ENCODE results near the gene HINFP.
"Not testable (repeated sequence)": the region's sequence is repeated elsewhere in the genome, so short reads cannot be mapped to it uniquely, and the experiment has no call there.

The HINFP gene

DNA sequence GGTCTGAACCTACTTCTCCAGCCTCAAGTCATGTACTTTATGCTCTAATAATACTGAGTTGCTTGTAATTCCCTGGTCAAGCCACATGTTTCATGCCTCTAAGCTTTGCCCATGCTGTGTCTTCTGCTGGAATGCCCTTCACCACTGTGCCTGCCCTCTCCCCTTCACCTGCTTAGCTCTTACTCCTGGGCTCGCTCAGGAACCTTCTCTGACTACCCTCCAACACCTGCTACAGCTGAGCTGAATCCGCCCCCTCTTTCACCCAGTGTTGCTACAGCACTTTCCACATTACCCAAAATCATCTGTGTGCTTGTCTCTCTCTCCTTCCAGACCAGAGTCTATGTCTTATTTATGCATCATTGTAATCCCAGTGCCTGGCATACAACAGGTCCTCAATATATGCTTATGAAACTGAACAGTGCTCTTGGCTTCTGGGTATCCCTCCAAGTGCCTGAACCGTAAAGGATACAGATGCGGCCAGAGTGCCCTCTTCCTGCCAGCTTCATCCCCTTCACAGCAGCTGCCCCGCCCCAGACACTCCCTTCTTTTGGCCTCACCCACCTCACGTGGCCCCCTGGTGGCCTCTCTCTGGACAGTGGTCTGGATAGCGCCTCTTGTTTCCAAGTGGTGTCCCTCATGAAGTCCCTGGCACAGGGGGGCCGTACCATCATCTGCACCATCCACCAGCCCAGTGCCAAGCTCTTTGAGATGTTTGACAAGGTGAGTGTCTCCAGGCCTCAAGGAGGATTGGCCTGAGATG, 34.5 kb downstream of the HINFP start:
- DNase-seq: no peak

DNA sequence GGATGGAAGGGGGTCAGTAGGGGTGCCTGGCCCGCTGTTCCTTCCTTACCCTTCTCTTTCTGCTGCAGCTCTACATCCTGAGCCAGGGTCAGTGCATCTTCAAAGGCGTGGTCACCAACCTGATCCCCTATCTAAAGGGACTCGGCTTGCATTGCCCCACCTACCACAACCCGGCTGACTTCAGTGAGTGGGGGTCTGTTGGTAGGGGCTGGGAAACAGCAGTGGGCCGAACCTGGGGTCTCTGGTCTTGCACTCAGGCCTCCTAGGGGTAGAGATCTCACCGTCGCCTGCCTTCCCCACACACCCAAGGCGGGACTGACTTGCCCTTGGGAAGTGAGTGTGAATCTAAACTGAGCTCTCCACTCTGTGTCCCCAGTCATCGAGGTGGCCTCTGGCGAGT, 35.1 kb downstream of the HINFP start:
- no peak for DNase-seq

DNA sequence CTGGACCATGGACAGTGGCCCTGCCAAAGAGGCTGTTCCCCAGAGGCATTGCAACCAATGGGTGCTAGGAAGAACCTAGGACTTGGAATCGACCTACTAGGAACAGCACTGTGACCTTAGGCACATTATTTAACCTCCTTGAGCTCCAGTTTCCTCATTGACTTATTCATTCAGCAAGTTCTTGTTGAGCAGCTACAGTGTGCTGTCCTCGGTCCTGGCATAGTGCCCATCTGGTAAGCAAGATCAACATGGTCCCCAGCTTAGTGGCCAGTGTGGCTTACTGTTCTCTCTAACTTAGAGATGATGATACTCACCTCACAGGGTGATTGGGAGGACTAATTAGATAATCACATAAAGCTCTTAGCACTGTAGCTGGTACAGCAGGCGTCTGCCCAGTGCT, 35.7 kb downstream of the HINFP start:
- DNase-seq: peak; percentile 12

DNA sequence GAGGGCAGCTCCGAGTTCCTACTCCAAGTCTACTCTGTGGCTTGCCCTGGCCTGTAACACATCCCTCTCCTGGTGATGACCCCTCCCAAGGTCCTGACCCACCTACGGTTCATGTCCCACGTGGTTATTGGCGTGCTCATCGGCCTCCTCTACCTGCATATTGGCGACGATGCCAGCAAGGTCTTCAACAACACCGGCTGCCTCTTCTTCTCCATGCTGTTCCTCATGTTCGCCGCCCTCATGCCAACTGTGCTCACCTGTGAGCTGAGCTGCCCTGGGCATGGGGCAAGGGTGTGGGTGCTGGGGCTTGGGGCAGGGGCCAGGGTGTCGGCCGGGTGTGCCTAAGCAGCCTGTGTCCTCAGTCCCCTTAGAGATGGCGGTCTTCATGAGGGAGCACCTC, 37.1 kb downstream of the HINFP start:
- no peak for DNase-seq

DNA sequence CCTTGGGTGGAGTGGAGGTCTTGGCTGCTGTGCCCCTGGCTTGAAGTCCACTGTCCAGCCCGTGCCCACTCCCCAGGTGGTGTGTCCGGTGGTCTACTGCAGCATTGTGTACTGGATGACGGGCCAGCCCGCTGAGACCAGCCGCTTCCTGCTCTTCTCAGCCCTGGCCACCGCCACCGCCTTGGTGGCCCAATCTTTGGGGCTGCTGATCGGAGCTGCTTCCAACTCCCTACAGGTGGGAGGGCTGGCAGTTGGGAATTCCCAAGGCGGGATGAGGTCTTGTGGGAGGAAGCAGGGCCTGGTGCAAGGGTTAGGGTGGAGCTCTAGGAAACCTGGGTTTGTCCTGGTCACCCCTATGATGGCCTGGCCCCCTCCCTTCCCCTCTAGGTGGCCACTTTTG, 38.8 kb downstream of the HINFP start:
- no peak for DNase-seq

DNA sequence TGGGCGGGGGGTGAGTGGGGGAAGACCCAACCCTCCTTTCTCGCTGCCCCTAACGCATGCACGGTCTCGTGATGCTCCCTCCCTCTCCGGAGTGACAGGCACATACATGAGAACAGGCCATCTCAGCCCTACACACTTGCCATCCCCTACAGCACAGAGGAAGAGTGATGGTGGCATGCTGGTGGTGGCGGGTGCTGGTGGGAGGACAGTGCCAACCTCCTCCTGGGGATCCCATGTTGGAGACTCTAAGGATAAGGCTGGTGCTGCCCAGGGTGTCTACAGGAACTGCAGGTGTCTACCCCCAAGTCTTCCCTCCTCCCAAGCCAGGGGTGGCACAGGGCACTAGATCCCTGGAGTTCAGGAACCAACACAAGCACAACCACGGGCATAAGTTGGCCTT, 40.5 kb downstream of the HINFP start:
- no peak for DNase-seq

DNA sequence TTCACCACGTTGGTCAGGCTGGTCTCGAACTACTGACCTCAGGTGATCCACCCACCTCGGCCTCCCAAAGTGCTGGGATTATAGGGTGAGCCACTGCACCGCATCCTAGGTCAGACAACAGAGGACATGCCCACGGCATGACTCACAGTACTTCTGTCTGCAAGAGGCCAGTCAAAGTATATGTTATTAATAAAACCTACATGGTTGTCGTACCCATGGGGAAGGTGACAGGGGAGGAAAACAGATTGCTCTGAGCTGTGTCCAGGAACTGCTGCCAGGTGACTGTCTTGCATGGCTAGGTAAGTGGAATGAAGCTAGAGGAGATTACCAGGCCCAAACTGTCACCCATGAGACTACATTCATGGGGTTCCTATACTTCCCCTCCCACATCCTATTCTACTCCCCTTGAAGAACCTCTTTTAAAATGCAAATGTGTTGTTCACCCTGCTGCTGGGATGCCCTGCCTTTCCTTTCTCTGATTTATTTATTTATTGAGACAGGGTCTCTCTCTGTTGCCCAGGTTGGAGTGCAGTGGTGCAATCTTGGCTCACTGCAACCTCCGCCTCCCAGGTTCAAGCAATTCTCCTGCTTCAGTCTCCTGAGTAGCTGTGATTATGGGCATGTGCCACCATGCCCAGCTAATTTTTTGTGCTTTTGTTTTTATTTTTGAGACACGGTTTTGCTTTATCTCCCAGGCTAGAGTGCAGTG, 45.1 kb downstream of the HINFP start:
- peak; percentile 70 for DNase-seq

DNA sequence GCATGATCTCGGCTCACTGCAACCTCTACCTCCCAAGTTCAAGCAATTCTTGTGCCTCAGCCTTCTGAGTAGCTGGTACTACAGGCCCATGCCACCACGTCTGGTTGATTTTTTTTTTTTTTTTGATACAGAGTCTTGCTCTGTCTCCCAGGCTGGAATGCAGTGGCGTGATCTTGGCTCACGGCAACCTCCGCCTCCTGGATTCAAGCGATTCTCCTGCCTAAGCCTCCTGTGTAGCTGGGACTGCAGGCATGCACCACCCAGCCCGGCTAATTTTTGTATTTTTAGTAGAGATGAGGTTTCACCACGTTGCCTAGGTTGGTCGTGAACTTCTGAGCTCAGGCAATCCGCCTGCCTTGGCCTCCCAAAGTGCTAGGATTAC, 45.7 kb downstream of the HINFP start:
- DNase-seq: not testable (repeated sequence)

DNA sequence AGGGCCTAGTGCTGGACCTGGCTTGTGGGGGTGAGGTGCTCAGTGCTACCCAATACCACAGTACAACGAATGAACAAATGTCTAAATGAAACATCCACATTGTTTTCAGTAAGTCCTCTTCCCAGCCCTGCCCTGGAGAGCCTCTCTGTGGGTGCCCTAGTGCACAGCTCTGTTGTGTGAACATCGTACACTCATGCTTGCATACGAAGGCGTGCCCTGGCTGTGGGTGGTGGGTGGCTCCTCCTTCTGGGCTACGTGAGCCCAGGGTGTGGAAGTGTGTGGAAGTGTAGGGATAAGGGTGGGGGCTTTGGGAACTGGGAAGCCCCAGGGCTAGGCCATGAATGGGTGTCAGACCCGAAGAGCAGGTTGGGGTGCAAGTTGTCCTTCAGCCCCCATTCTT, 46.6 kb downstream of the HINFP start:
- DNase-seq: peak; percentile 7

DNA sequence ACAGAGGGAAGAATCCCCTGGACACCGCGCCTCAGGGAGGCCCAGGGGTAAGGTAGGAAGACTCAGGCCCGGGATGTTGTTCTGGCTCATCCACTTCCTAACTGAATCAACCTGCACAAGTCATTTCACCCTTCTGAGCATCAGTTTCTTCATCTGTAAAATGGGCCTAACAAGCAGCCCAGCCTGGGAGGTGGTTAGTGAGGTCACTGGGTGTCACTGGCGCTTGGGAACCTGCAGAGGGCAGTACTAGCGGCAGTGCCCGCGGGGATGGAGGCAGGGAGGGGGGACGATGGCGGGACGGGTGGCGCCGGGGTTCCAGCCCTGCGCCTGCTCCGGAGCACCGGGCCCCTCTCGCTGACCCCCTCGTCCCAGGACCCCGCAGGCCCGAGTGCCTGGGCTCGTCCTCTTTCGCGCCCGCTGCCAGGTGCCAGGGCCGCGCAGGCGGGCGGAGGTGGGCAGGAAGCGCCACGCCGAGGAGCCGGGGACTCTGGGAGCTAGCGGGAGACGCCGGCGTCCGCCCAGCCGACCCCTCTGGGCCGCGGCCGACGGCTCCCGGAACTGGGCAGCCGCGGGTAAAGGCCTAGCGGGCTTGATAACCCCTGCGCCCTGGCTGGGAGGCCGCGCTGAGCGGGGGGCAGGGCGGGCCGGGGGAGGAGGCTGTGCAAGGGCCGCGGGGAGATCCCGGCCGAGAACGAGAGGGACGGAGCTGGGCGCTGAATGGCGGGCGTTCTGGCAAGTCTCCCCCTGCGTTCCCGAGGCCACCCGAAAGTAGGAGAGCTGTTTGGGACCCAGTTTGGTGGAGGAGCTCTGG, 47.3 kb downstream of the HINFP start, which contains the start of gene NLRX1:
TSS of gene NLRX1 (plus strand) at position 255 of the 811 bp plus-strand sequence. CDS start 2,679 bp downstream, outside the sequence.
- DNase-seq: peak; percentile 85

DNA sequence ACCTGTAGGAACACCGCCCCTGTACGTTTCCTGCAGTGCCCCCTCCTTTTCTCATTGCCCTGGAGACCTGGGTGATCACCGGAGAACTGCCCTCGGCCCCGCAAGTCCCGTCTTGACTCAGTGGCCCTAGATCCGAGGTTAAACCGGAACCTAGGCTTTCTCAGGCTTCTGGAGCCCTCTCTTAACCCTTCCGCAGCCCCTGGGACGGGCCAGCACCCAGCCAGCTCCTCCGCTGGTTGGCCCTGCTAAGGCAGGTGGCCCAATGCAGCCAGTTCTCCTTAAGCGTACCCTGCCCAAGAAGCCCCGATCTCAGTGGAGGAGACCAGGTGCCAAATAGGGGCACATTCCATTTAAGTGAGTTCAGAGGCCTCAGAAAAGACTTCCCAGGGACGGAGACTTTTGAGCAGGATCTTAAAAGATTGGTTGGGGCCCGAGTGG, 47.9 kb downstream of the HINFP start:
- DNase-seq: peak; percentile 53

DNA sequence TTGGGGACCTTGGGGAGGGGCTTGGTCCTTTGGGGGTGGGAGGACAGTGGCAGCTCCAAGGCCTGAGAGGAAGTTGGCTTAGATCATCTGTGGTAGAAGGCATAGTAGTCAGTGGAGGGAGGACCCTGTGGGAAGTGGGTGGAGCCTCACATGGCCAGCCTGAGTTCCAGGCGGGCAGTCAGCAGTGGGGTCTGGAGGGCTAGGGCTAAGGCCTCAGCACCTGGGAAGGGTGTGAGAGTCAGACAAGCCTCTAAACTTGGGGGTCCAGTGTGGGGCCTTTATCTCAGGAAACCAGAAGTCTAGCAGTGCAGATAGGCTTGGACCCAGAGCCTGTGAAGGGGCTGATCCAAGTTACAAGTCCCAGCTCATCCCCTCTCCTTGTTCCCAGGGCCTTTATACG, 51.1 kb downstream of the HINFP start:
- peak; percentile 13 for DNase-seq

DNA sequence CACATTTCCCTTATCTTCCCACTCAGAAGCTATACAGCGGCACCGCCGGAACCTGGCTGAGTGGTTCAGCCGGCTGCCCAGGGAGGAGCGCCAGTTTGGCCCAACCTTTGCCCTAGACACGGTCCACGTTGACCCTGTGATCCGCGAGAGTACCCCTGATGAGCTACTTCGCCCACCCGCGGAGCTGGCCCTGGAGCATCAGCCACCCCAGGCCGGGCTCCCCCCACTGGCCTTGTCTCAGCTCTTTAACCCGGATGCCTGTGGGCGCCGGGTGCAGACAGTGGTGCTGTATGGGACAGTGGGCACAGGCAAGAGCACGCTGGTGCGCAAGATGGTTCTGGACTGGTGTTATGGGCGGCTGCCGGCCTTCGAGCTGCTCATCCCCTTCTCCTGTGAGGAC, 52.1 kb downstream of the HINFP start:
- DNase-seq: no peak

DNA sequence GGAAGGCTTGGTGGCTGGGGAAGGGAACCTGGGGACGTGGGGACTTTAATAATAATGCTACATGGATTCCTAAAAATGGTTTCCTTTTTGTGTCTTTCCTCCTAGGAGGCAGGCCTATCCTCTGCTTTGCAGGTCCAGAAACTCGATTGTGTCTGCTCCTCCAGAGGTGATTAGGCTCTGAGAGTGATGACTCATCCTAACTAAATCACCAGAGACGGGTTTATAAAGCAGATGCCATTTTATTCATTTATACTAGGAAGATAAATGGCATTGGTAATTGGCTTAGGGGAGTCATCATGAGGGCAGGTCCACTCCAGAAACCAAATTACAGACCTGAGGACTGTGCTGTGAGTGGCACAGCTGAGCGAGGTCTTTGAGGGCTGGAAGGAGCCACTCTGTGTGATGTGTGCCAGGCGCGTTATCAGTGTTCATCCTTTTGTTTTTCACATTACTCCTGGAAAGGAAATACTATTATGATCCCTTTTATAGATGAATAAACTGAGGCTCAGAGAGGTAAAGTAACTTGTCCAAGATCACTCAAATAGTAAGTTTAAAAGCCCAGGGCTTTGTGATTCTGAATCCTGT, 54.2 kb downstream of the HINFP start:
- DNase-seq: no peak

DNA sequence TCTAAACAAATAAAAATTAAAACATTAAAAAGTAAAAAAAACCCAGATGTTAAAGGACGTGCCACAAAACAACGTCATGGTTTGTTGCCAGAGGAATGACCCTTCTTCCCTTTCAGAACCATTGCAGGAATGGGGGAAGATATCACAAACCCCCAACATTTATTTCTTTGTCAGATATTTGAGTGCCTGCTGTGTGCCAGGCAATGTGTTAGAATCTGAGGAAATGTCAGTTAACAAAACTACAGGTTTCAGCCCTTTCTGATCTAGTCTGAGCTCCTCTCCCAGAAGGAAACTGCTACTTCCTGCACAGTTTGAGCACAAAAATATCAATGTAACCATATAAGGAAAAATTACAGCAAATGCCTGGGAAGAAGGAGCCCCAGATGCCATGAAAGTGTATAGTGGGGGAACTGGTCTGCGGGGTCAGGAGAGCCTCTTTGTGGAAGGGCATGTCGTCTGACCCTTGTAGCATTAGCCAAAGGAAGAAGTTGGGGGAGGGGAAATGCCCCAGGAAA, 56.8 kb downstream of the HINFP start:
- peak; percentile 22 for DNase-seq

DNA sequence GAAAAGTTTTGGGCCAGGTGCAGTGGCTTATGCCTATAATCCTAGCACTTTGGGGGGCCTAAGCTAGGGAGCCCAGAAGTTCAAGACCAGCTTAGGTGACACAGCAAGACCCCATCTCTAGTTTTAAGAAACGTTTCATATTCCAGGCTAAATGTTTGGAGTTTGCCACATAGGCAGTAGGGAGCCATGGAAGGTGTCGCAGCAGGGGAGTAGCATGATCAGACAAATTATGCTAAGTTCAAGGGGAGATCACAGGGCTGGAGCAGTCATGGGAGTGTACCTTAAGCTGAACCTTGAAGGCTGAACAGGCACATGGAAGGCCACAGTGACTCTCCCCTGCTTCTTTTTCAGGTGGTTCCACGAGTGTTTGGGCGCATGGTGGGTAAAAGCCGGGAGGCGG, 58.0 kb downstream of the HINFP start:
- no peak for DNase-seq

DNA sequence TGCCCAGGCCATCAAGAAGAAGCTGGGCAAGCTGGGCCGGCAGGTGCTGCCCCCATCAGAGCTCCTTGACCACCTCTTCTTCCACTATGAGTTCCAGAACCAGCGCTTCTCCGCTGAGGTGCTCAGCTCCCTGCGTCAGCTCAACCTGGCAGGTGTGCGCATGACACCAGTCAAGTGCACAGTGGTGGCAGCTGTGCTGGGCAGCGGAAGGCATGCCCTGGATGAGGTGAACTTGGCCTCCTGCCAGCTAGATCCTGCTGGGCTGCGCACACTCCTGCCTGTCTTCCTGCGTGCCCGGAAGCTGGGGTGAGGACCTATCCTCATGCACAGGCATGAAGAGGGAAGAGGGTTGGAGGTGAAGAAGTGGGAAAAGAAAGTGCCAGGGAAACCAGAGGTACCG, 58.6 kb downstream of the HINFP start:
- no peak for DNase-seq

DNA sequence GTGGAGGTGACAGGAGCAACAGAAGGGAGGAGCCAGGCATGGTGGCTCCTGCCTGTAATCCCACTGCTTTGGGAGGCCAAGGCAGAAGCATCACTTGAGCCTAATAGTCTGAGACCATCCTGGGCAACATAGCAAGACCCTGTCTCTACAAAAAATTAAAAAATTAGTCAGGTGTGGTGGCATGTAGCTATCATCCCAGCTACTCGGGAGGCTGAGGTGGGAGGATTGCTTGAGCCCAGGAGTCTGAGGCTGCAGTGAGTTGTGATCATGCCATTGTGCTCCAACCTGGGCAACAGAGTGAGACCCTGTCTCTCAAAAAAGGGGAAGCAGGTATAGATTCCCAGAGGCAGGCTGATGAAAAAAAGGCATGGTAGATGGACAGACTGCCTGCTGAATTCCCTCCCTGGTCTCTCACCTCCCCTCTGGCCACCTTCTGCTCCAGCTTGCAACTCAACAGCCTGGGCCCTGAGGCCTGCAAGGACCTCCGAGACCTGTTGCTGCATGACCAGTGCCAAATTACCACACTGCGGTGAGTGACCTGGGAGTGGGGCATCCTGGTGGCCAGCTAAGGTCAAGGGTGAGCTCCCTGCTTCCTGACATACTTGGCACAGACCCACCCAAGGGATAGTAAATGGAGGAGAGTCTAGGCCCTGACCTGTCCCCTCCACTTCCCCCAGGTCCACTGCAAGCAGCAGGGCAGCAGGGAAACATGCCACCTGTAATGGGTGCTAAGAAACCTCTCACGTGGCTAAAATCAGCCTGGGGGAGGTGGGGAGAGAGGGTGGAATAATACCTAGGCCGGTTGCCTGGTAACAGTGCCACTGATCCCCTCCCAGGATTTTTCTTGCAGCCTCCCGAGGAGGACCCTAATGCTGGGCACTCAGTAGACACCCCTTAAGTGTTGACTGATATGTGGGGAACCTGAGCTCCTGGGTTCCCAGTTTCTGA, 59.6 kb downstream of the HINFP start:
- no peak for DNase-seq

DNA sequence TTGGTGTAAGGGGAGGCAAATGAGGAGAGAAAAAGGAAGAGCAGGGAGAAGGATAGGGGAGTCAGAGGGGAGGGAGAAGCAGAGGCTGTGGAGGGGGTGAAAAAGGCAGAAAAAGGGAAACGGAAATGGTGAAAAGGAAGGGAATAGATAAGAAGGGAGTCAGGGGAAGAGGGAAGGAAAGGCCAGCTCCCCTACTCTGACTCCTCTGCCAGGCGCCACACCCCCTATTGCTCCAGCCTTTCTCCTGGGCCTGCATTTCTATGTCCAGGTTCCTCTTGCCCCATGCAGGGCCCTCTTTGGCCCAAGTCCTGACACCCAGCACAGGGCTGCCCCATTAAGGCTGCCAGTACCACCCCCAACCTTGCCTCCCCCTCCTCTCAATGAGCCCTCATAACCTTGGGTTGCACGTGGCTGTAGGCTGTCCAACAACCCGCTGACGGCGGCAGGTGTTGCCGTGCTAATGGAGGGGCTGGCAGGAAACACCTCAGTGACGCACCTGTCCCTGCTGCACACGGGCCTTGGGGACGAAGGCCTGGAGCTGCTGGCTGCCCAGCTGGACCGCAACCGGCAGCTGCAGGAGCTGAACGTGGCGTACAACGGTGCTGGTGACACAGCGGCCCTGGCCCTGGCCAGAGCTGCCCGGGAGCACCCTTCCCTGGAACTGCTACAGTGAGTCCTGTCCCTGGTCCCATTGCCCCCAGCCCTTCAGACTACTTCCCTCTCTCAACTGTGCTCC, 60.5 kb downstream of the HINFP start:
- no peak for DNase-seq

DNA sequence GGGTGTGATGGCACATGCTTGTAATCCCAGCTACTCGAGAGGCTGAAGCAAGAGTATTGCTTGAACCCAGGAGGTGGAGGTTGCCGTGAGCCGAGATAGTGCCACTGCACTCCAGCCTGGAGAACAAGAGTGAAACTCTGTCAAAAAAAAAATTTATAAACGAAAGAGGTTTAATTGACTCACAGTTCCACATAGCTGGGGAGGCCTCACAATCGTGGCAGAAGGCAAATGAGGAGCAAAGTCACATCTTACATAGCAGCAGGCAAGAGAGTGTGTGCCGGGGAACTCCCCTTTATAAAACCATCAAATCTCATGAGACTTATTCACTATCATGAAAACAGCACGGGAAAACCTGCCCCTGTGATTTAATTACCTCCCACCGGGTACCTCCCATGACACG, 63.0 kb downstream of the HINFP start:
- not testable (repeated sequence) for DNase-seq

Measured in fibroblast of skin of back (primary cell).